ENCODE measurements around the gene RGS6.

- TF ChIP-seq, protein P1, sequence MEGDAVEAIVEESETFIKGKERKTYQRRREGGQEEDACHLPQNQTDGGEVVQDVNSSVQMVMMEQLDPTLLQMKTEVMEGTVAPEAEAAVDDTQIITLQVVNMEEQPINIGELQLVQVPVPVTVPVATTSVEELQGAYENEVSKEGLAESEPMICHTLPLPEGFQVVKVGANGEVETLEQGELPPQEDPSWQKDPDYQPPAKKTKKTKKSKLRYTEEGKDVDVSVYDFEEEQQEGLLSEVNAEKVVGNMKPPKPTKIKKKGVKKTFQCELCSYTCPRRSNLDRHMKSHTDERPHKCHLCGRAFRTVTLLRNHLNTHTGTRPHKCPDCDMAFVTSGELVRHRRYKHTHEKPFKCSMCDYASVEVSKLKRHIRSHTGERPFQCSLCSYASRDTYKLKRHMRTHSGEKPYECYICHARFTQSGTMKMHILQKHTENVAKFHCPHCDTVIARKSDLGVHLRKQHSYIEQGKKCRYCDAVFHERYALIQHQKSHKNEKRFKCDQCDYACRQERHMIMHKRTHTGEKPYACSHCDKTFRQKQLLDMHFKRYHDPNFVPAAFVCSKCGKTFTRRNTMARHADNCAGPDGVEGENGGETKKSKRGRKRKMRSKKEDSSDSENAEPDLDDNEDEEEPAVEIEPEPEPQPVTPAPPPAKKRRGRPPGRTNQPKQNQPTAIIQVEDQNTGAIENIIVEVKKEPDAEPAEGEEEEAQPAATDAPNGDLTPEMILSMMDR (IDR thresholded peaks at IDR 0.05): no peak
- TF ChIP-seq POLR2A (IDR thresholded peaks at IDR 0.05; ENCODE audit: low read depth): no peak
- no peak for TF ChIP-seq EP300 (IDR thresholded peaks at IDR 0.05)
Measured at GRCh38 chr14:71952381-71953363, 20.4 kb downstream of the RGS6 start.
